Stimulated activated CD8-positive, alpha-beta memory T cell treated with anti-CD3 and anti-CD28 coated beads, Interleukin-15, amount 100 ng/mL, for 48 hours (primary cell): Measurements from ENCODE around the gene OSBPL5.
"Not testable (repeated sequence)": the region's sequence is repeated elsewhere in the genome, so short reads cannot be mapped to it uniquely, and the experiment has no call there.

Source experiments
- DNase-seq, 2 donors: peaks; one replicate each; pipeline ENCODE4 v3.0.0-alpha.2; 2020; ENCODE audit warnings: low read depth in 2 of 2

The OSBPL5 gene

GRCh38 chr11:3181725-3182461 lies 16.8 kb upstream of the OSBPL5 start:
- no peak for DNase-seq

GRCh38 chr11:3180869-3181268 lies 15.8 kb upstream of the OSBPL5 start:
- no peak for DNase-seq

GRCh38 chr11:3178349-3178748 lies 13.2 kb upstream of the OSBPL5 start:
- no peak for DNase-seq

- DNase-seq = no peak
Observed at GRCh38 chr11:3177931-3178330, 12.8 kb upstream of the OSBPL5 start.

GRCh38 chr11:3176487-3176886 lies 11.4 kb upstream of the OSBPL5 start:
- DNase-seq = no peak

- no peak for DNase-seq
Observed at GRCh38 chr11:3175194-3175593, 10.1 kb upstream of the OSBPL5 start.

- no peak for DNase-seq
Observed at GRCh38 chr11:3174387-3174786, 9.3 kb upstream of the OSBPL5 start.

GRCh38 chr11:3173795-3174194 lies 8.7 kb upstream of the OSBPL5 start:
- DNase-seq = no peak

- DNase-seq = no peak
Observed at GRCh38 chr11:3171931-3172560, 6.9 kb upstream of the OSBPL5 start.

GRCh38 chr11:3170756-3171650 lies 5.9 kb upstream of the OSBPL5 start:
- DNase-seq = no peak

GRCh38 chr11:3170044-3170755 lies 5.1 kb upstream of the OSBPL5 start:
- DNase-seq = no peak

GRCh38 chr11:3169255-3170043 lies 4.3 kb upstream of the OSBPL5 start:
- peak in 1 of 2 donors; percentile 14 for DNase-seq

- not testable (repeated sequence) for DNase-seq
Observed at GRCh38 chr11:3168742-3169254, 3.7 kb upstream of the OSBPL5 start.

- DNase-seq = no peak
Observed at GRCh38 chr11:3167143-3168119, 2.3 kb upstream of the OSBPL5 start.

- no peak for DNase-seq
Observed at GRCh38 chr11:3166268-3167142, 1.4 kb upstream of the OSBPL5 start.

- no peak for DNase-seq
Observed at GRCh38 chr11:3165916-3166267, 782 bp upstream of the OSBPL5 start.

GRCh38 chr11:3164552-3165151 lies 458 bp downstream of the OSBPL5 start:
- DNase-seq = no peak

GRCh38 chr11:3164138-3164551 lies 965 bp downstream of the OSBPL5 start:
- DNase-seq = no peak
